Inferior parietal cortex (tissue), 1 donor: ENCODE results near the gene ZSCAN16.

ENCODE experiments used
- DNase-seq: peaks from one replicate; pipeline ENCODE4 v3.0.0-alpha.2; 2016; ENCODE audit errors: extremely low spot score

ZSCAN16 gene

GRCh38 chr6:28134015-28134414 is 9.6 kb downstream of the ZSCAN16 start:
- DNase-seq = no peak

GRCh38 chr6:28134716-28135115 is 10.3 kb downstream of the ZSCAN16 start:
- no peak for DNase-seq

- DNase-seq = no peak
Observed at GRCh38 chr6:28135393-28135792, 11.0 kb downstream of the ZSCAN16 start.

GRCh38 chr6:28136585-28137504 is 12.4 kb downstream of the ZSCAN16 start:
- peak; percentile 95 for DNase-seq

GRCh38 chr6:28137505-28137981 is 13.1 kb downstream of the ZSCAN16 start:
- DNase-seq = peak; percentile 69

- DNase-seq = no peak
Observed at GRCh38 chr6:28139860-28140543, 15.6 kb downstream of the ZSCAN16 start.

- no peak for DNase-seq
Observed at GRCh38 chr6:28140616-28141015, 16.2 kb downstream of the ZSCAN16 start.

GRCh38 chr6:28141500-28142329 is 17.3 kb downstream of the ZSCAN16 start, which contains the start of gene ZKSCAN8:
TSS of gene ZKSCAN8 (plus strand) at chr6:28141883. CDS start at chr6:28148408, 6,525 bp downstream.
- DNase-seq = peak; percentile 89

- no peak for DNase-seq
Observed at GRCh38 chr6:28142446-28142845, 18.0 kb downstream of the ZSCAN16 start.

GRCh38 chr6:28145231-28145630 is 20.8 kb downstream of the ZSCAN16 start:
- DNase-seq = no peak

GRCh38 chr6:28152531-28152930 is 28.1 kb downstream of the ZSCAN16 start:
- DNase-seq = no peak

GRCh38 chr6:28153546-28153945 is 29.1 kb downstream of the ZSCAN16 start:
- DNase-seq = no peak

- no peak for DNase-seq
Observed at GRCh38 chr6:28154357-28154756, 29.9 kb downstream of the ZSCAN16 start.

GRCh38 chr6:28158318-28158717 is 33.9 kb downstream of the ZSCAN16 start:
- DNase-seq = no peak

- DNase-seq = no peak
Observed at GRCh38 chr6:28159029-28159607, 34.7 kb downstream of the ZSCAN16 start.

GRCh38 chr6:28160233-28160632 is 35.8 kb downstream of the ZSCAN16 start:
- no peak for DNase-seq

GRCh38 chr6:28161410-28162079 is 37.1 kb downstream of the ZSCAN16 start:
- DNase-seq = peak; percentile 65

- DNase-seq = no peak
Observed at GRCh38 chr6:28165563-28165962, 41.2 kb downstream of the ZSCAN16 start.

- DNase-seq = no peak
Observed at GRCh38 chr6:28167068-28167467, 42.7 kb downstream of the ZSCAN16 start.

- no peak for DNase-seq
Observed at GRCh38 chr6:28167926-28168325, 43.5 kb downstream of the ZSCAN16 start.

- no peak for DNase-seq
Observed at GRCh38 chr6:28171271-28171670, 46.9 kb downstream of the ZSCAN16 start.
